RWPE2 (cell line): ENCODE results near the gene JUN.
A peak's percentile ranks its signal among the peaks of the same experiment; 100 is the strongest.

ENCODE experiments used
- ATAC-seq: fragments of 200-7000 bp; cut with Tn5 transposase; 3 replicates; pipeline ENCODE4 v1.9.1; 2021; ENCODE audit warnings: low read depth
- DNase-seq: peaks from one replicate; pipeline ENCODE4 v3.0.0-alpha.2; 2020; ENCODE audit warnings: low spot score
- H3K27ac ChIP-seq: fragments of 450-650 bp; 2 replicates; pipeline ENCODE4 v1.5.1; 2017; ENCODE audit warnings: mild to moderate bottlenecking; ENCODE audit not compliant: poor library complexity, severe bottlenecking
- H3K27me3 ChIP-seq: fragments of 250-450 bp; sonication (Bioruptor Pico); 2 replicates; pipeline ENCODE4 v1.5.1; 2021; ENCODE audit warnings: mild to moderate bottlenecking, moderate library complexity; ENCODE audit not compliant: insufficient read depth, poor library complexity, severe bottlenecking
- H3K36me3 ChIP-seq: fragments of 250-450 bp; sonication (Bioruptor Pico); 2 replicates; pipeline ENCODE4 v1.5.1; 2020; ENCODE audit warnings: low read depth, mild to moderate bottlenecking, moderate library complexity
- H3K4me1 ChIP-seq: fragments of 250-450 bp; sonication (Bioruptor Pico); 2 replicates; pipeline ENCODE4 v1.5.1; 2021; ENCODE audit warnings: mild to moderate bottlenecking, moderate library complexity; ENCODE audit not compliant: insufficient read depth, poor library complexity, severe bottlenecking
- H3K4me3 ChIP-seq: fragments of 250-450 bp; sonication (Bioruptor Pico); 2 replicates; pipeline ENCODE4 v1.5.1; 2021; ENCODE audit warnings: mild to moderate bottlenecking, moderate library complexity; ENCODE audit not compliant: severe bottlenecking
- H3K9me3 ChIP-seq: fragments of 250-450 bp; sonication (Bioruptor Pico); 2 replicates; pipeline ENCODE4 v1.5.1; 2021; ENCODE audit warnings: mild to moderate bottlenecking, moderate library complexity; ENCODE audit not compliant: severe bottlenecking
- TF ChIP-seq, protein P1 (sequence below): fragments of 450-650 bp; IDR thresholded peaks from one replicate; pipeline ENCODE4 v1.5.1; 2017; ENCODE audit warnings: mild to moderate bottlenecking, moderate library complexity; ENCODE audit not compliant: poor library complexity, severe bottlenecking

Gene JUN

DNA sequence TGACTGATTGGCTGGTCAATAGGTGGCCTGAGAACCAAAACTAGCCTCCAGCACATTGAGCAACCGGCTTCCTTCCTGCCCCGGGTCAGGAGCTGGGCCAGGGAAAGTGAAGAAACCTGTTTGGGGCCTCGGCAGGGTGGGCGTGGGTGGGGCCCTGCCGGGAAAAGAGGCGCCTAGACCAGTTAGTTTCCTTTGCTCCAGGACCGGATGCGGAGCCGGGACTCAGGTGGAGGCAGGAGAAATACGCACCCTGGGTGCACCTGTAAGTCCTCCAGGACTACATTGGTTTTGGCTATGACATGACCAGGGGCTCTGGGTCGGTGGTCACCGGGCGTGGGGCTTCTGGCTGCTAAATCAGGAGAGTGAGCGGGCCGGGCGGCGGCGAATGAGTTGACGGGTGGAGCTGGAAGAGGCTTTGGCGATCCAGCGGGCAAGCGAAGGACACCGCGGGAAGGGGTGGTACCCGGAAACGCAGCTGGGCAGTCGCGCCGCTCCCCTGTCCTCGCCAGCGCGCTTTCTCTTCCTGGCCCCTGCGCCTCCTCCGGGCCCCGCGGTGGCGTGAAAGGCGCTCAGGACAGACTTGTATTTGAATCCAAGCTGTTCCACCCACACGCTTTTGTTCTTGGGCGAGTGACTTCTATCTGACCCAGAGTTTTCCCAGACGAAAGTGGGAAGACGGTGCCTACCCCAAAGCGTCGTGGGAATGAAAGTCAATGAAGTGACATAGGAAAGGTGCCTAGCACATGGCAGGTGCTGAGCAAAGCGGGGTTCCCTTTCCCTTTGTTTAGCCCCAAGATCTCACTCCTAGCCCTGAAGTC lies 30.6 kb upstream of the JUN start:
- peak overlapping the region; percentile 98 for H3K27ac ChIP-seq
- TF ChIP-seq, protein P1, sequence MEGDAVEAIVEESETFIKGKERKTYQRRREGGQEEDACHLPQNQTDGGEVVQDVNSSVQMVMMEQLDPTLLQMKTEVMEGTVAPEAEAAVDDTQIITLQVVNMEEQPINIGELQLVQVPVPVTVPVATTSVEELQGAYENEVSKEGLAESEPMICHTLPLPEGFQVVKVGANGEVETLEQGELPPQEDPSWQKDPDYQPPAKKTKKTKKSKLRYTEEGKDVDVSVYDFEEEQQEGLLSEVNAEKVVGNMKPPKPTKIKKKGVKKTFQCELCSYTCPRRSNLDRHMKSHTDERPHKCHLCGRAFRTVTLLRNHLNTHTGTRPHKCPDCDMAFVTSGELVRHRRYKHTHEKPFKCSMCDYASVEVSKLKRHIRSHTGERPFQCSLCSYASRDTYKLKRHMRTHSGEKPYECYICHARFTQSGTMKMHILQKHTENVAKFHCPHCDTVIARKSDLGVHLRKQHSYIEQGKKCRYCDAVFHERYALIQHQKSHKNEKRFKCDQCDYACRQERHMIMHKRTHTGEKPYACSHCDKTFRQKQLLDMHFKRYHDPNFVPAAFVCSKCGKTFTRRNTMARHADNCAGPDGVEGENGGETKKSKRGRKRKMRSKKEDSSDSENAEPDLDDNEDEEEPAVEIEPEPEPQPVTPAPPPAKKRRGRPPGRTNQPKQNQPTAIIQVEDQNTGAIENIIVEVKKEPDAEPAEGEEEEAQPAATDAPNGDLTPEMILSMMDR: no peak
- peak; percentile 74 for DNase-seq
- no peaks in the 10 kb centered on the region for H3K36me3 ChIP-seq
- H3K27me3 ChIP-seq: no peaks in the 10 kb centered on the region
- peak; percentile 36 for ATAC-seq
- H3K4me3 ChIP-seq: peak overlapping the region; percentile 24
- H3K9me3 ChIP-seq: no peaks in the 10 kb centered on the region
- H3K4me1 ChIP-seq: peaks cover 81% of the 10 kb centered on the region

DNA sequence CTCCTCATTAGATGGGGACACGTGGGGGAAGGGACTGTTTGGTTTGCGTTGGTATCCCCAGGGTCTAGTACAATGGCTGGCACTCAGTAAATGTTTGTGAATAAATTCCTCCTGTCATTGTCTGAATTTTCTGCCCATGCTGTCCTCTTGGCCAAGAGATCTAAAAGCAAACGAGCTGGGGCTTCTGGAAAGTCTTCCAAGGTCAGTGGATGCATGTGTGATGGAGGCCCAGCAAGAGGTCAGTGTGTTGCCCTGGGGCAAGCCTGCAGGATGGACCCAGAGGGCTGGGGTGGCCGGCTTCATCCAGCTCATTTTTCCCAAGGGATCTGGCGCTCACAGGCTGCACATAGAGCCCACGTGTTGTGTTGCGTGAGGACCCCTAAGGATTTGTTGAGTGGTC lies 30.0 kb upstream of the JUN start:
- no peaks in the 10 kb centered on the region for H3K36me3 ChIP-seq
- ATAC-seq: no peak
- no peak overlapping the region for H3K4me3 ChIP-seq
- DNase-seq: no peak
- TF ChIP-seq, protein P1: no peak
- H3K27me3 ChIP-seq: no peaks in the 10 kb centered on the region
- H3K27ac ChIP-seq: peak overlapping the region; percentile 98
- no peaks in the 10 kb centered on the region for H3K9me3 ChIP-seq
- H3K4me1 ChIP-seq: peaks cover 79% of the 10 kb centered on the region

DNA sequence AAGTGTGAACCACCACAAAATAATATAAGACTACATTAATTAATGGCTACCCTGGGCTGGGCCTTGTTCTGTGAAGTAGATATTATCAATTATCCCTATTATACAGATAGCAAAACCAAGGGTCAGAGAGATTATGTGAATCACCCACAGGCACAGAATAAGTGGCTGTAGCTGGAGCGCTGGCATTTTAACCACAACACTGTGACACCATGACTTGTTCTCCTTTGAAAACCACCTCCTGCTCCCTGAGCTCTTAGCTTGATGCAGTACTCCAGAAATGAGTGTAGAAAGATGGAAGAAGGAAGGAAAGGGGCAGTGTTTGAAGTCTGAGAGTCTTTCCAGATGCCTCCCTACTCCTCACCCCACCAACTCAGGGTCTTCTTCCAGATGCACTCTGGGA lies 29.5 kb upstream of the JUN start:
- Histone ChIP-seq H3K4me1 (peaks cover 75% of the 10 kb centered on the region), H3K27ac (peak overlapping the region; percentile 98)
- no peak for ATAC-seq

DNA sequence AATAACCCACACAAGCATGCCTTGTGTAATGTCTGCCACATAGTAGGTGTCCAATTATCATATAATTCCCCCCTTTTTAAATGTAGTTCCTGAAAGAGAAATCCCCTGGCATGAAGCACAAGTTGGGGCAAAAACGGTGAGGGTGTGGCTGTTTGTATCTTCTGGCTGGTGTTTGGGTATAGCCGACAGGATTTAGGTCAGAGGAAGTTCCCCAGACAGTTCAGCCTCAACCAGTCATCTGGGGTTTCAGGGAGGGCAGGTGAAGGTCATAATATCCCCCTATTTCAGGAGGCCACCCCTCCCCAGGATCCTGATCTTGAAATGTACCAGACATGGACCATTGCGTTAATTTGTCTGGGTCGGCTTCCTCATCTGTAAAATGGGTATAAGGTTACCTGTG lies 29.1 kb upstream of the JUN start:
- TF ChIP-seq, protein P1: no peak
- no peaks in the 10 kb centered on the region for H3K36me3 ChIP-seq
- no peaks in the 10 kb centered on the region for H3K27me3 ChIP-seq
- no peak overlapping the region for H3K4me3 ChIP-seq
- no peaks in the 10 kb centered on the region for H3K9me3 ChIP-seq
- ATAC-seq: no peak
- peaks cover 70% of the 10 kb centered on the region for H3K4me1 ChIP-seq
- no peak for DNase-seq
- H3K27ac ChIP-seq: peak overlapping the region; percentile 98

More for the DNA sequence above, 29.5 kb upstream of the JUN start:
- no peak for DNase-seq
- H3K27me3 ChIP-seq: no peaks in the 10 kb centered on the region
- TF ChIP-seq, protein P1: no peak
- no peaks in the 10 kb centered on the region for H3K36me3 ChIP-seq
- H3K4me3 ChIP-seq: no peak overlapping the region
- H3K9me3 ChIP-seq: no peaks in the 10 kb centered on the region

DNA sequence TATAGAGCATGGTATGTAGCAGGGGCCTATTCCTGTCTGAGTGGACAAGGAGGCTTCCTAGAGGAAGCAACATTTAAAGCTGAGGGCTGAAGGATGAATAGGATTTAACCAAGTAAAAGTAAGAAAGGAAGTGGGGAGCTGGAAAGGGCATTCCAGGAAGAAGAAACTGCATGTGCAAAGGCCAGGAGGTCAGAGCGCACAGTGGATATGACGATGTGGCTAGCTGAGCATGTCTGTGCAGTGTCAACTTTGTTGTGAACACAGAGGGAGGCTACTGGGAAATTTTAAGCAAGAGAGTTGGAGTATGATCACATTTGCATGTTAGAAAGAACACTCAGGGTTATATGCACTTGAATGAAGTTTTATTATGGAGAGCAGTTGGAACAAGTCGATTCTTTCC lies 28.6 kb upstream of the JUN start:
- H3K27me3 ChIP-seq: no peaks in the 10 kb centered on the region
- no peaks in the 10 kb centered on the region for H3K9me3 ChIP-seq
- H3K4me1 ChIP-seq: peaks cover 66% of the 10 kb centered on the region
- H3K27ac ChIP-seq: peak overlapping the region; percentile 98
- DNase-seq (no peak), ATAC-seq (no peak)
- TF ChIP-seq, protein P1: no peak
- no peak overlapping the region for H3K4me3 ChIP-seq
- H3K36me3 ChIP-seq: no peaks in the 10 kb centered on the region
